Daoy (cell line): ENCODE data around the gene TBX22. TPM values are rescaled to one million over a fixed set of nuclear protein-coding genes. Genes with fewer than 3 reads are reported as not detected.
"Not testable (repeated sequence)": the region's sequence is repeated elsewhere in the genome, so short reads cannot be mapped to it uniquely, and the experiment has no call there.

Experiments
- DNase-seq: peaks from one replicate; pipeline ENCODE4 v3.0.0-alpha.2; 2015; ENCODE audit warnings: low read depth
- total RNA-seq: library from RNA; depleted of rRNA; stranded (reverse); fragments of >200 nt; shearing (Covaris generic); gene quantifications from 2 replicates; pipeline ENCODE4 v1.2.3, GENCODE V29; 2014; rRNA removed

Gene TBX22, protein sequence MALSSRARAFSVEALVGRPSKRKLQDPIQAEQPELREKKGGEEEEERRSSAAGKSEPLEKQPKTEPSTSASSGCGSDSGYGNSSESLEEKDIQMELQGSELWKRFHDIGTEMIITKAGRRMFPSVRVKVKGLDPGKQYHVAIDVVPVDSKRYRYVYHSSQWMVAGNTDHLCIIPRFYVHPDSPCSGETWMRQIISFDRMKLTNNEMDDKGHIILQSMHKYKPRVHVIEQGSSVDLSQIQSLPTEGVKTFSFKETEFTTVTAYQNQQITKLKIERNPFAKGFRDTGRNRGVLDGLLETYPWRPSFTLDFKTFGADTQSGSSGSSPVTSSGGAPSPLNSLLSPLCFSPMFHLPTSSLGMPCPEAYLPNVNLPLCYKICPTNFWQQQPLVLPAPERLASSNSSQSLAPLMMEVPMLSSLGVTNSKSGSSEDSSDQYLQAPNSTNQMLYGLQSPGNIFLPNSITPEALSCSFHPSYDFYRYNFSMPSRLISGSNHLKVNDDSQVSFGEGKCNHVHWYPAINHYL
- total RNA-seq, result not detected in 2 replicates

DNA sequence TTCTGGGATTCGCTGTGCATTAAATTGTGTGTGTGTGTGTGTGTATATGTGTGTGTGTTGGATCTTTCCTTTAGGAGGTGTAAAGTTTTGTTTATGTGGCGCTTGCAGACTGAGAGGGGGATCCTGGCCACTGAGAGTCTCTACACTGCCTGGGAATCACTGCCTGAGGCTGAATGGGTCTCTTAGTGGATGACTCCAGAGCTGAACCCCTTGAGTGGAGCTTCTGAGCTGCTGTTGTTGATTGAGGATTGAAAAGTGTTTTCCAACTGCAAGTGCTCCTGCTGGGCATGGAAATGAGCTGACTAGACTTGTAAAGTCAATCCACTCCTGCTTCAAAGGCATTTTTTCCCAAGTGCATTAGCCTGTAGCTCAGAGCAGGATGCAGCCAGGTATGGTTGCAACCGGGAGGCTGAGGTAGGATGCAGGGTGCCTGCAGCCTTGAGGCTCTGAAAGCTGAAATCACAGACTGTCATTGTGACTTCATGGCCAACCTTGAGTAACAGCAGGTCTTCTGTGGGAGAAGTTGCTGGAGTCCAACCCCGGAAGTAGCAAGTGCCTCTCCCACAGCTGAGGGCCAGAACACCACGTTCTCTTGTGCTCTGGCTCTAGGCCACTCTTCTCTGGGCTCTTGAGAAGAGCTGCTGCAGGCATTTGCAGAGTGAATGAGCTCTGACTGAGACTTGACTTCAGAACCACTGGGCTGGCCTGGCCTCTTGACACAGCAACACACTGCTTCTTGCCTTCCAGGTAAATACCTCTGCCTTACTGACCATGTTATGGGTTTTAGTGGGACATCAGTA lies at the start of gene TBX22:
Gene TBX22, plus strand, starts transcription at position 613 of the 800 bp plus-strand sequence. CDS start 7,517 bp downstream, outside the sequence.
- DNase-seq, result no peak

DNA sequence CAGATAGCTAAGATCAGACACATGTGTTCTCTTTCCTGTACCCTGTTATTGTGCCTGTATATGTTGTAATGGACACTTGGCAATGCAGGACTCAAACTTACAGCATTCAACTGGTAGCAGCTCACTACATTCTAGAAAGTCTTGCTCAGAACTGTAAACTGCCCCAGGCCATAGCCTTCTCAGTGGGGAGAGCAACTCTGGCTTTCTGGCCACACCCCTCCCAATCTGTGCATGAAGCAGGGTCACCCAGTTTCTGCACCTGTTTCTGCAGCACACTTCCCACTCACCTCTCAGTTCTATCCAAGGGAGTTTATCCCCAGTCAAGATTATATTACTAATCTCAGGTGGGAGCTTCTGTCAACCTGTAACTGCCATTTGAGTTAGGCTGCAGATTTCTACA lies 38.9 kb upstream of the TBX22 start:
- DNase-seq, result no peak

DNA sequence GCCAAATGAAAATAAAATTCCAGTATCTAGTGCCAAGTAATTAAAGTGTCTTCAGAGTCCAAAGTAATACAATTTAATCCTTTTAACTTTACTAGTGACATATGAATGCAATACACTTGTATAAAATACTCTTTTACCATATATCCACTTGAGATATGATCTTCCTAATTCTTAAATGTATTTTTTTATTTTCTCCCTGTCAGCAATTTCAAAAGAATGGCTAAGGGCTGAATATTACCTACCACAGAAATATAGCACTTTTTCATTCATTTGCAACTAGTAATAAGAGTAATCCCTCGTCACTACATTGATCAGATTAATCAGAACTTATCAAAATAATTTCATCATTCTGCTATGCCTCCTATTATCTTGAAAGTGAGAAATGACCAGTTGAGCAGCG lies 10.1 kb upstream of the TBX22 start:
- no peak for DNase-seq

DNA sequence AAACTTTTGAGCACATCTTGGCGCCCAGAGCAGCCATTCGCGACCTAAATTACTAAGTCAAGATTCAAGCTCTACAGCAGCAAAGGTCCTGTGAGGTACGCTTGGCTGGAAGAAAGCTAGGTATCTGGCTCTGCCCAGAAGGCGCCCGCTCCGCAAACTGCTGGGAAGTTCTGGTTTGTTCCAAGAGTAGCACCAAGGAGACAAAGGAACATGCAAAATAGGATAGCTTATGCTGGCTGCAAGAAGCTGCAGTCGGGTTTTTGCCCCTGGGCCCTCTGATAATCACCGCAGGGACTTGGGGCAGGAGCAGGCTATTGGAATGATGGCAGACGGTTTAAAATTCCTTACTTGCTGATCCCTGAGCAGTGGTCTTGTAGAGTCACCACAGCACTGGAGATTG lies 3.0 kb upstream of the TBX22 start:
- no peak for DNase-seq

DNA sequence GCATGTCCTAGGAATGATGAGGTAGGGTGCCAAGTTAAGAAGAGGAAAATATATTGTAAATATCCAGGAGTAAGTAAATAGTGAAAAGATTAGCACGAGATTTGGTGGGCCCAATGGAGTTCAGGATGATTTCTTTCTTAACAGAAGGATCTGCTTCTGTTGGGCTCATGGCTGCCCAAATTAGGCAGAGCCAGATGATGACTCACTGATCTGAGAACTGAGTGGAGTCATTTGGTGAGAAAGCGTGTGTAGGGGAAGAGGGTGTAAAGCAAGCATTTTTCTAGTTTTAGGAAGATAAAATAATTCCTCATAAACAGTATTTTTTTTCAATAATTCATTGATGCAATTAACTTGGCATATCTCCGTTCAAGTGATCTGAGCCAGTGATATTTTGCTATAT lies 1.6 kb downstream of the TBX22 start:
- DNase-seq, result no peak

DNA sequence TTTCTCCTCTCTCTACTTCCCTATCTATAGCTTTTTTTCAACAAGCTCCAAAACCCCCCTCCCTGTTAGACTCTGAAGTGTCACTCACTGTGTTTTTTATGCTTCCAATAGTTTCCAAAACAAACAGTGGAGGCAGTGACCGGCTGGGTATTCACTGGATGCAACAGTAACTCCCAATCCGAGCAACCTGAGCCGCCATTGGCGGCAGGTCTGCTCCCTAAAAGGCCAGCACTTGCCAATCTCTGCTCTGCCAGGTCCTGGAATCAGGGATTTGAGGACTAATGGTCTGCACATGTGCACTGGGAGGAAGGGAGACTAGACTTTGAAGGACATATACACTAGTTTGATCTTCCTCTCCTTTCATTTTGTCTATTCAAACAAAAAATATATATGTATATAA lies 7.1 kb downstream of the TBX22 start:
- DNase-seq, result no peak

DNA sequence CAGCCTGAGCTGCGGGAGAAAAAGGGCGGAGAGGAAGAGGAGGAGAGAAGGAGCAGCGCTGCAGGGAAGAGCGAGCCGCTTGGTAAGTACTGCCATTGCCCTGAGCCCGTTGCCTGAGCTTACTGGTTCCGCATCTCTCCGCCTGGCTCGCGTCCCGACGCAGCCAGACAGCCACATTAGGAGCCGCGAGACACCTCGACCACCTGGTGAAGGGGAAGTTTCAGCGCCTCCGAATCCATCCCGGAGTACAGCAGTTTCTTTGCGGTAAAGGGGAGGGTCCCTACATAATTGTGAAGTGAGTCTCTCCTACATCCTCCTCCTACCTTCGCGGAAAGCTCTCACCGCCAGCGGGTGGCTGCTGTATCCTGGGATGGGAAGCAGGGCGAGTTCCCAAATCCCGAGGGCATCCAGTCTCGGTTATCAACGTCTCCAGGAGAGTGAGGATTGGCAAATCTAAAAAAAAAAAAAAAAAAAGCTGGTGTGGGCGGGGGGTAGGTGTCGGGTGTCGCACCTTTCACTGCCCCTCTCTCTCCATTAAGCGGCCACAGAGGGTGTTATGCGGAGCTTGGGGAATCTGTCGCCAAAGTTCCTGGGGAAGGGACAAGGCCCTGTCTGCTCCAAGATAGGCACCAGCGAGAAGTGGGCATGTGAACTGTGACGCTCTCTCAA lies 7.9 kb downstream of the TBX22 start:
- no peak for DNase-seq

DNA sequence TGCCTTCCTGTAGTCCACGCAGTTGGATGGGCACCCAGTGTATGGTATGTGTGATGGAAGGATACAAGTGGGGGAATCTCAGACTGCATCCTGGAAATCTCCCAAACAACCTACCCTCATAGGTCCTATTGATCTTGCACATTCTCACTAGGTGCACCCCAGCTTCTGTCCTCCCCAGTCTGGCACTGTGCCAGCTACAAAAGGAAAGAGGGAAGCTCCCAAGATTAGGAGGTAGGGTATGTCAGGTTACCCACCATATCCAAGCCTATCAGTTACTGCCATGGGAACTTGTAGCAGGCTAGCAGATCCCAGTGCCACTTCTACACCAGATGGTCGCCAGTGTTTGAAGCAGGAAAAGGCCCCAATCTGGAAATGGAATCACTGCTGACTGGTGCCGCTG lies 11.6 kb downstream of the TBX22 start:
- no peak for DNase-seq

DNA sequence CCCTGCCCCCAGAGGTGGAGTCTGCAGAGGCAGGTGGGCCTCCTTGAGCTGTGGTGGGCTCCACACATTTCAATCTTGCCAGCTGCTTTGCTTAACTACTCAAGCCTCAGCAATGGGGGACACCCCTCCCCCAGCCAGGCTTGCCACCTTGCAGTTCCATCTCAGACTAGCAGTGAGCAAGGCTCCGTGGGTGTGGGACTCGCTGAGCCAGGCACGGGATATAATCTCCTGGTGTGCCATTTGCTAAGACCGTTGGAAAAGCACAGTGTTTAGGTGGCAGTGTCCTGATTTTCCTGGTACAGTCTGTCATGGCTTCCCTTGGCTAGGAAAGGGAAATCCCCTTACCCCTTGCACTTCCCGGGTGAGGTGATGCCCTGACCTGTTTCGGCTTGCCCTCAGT lies 51.6 kb downstream of the TBX22 start:
- not testable (repeated sequence) for DNase-seq

DNA sequence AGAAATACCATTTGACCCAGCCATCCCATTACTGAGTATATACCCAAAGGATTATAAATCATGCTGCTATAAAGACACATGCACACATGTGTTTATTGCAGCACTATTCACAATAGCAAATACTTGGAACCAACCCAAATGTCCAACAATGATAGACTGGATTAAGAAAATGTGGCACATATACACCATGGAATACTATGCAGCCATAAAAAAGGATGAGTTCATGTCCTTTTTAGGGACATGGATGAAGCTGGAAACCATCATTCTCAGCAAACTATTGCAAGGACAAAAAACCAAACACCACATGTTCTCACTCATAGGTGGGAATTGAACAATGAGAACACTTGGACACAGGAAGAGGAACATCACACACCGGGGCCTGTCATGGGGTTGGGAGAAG lies 61.1 kb downstream of the TBX22 start:
- DNase-seq, result not testable (repeated sequence)
